Heart left ventricle (tissue), 16 donors: ENCODE results near the gene DOK3. TPM values are rescaled to one million over a fixed set of nuclear protein-coding genes. Genes with fewer than 3 reads are reported as not detected.
A peak's percentile ranks its signal among the peaks of the same experiment; 100 is the strongest.
"Not testable (repeated sequence)": the region's sequence is repeated elsewhere in the genome, so short reads cannot be mapped to it uniquely, and the experiment has no call there.

ENCODE experiments used
- ATAC-seq, 4 donors: fragments of 200-7000 bp; cut with Tn5 transposase; one replicate each; pipeline ENCODE4 v1.9.1; 2020 to 2022; ENCODE audit warnings: moderate library complexity in 4 of 4, mild to moderate bottlenecking in 3 of 4, moderate number of reproducible peaks in 1 of 4
- DNase-seq, 5 donors: peaks; one replicate each; pipeline ENCODE4 v3.0.0-alpha.2; 2020
- H3K27ac ChIP-seq, 12 donors: fragments of 200-600 bp; sonication (generic) in 4 of 12; one replicate each; pipeline versions ENCODE4 v1.5.0 to v1.8.0; 2016 to 2022; ENCODE audit warnings: mild to moderate bottlenecking in 2 of 12
- H3K27me3 ChIP-seq, 9 donors: fragments of 200-600 bp; sonication (generic) in 2 of 9; one replicate each; pipeline versions ENCODE4 v1.5.1 to v1.8.0; 2016 to 2022; ENCODE audit warnings: mild to moderate bottlenecking in 3 of 9
- H3K36me3 ChIP-seq, 9 donors: fragments of 200-600 bp; sonication (generic) in 2 of 9; one replicate each; pipeline versions ENCODE4 v1.5.0 to v1.8.0; 2018 to 2022; ENCODE audit warnings: mild to moderate bottlenecking in 2 of 9
- H3K4me1 ChIP-seq, 12 donors: fragments of 200-600 bp; sonication (generic) in 4 of 12; one replicate each; pipeline versions ENCODE4 v1.5.0 to v1.8.0; 2016 to 2022; ENCODE audit warnings: mild to moderate bottlenecking in 3 of 12
- H3K4me3 ChIP-seq, 12 donors: fragments of 200-600 bp; sonication (generic) in 4 of 12; one replicate each; pipeline versions ENCODE4 v1.5.0 to v1.8.0; 2017 to 2022; ENCODE audit warnings: mild to moderate bottlenecking in 9 of 12, moderate library complexity in 4 of 12
- H3K9me3 ChIP-seq, 12 donors: fragments of 200-600 bp; sonication (generic) in 4 of 12; one replicate each; pipeline versions ENCODE4 v1.5.0 to v1.8.0; 2016 to 2022; ENCODE audit warnings: mild to moderate bottlenecking in 1 of 12
- POLR2A ChIP-seq, 2 donors: fragments of 450-650 bp; IDR thresholded peaks; one replicate each; pipeline ENCODE4 v1.6.1; 2017; ENCODE audit warnings: antibody characterized with exemption in 2 of 2, mild to moderate bottlenecking in 2 of 2, moderate library complexity in 2 of 2
- WGBS, 4 donors: extraction: QIAGEN DNeasy Blood & Tissue Kit in 2 of 4; methylation state at CpG; one replicate each; pipeline versions ENCODE4 v1.1.5 to v1.1.7; 2013 to 2018; 5-methylcytosine and 5-hydroxymethylcytosine counted together
- intact Hi-C, 10 donors: fragments of 100-400 bp; cut with DNase I; formaldehyde crosslinking; loops; one replicate each; pipeline versions ENCODE4 v1.11.1 to v1.14.2; 2022
- polyA plus RNA-seq, 2 donors: library from polyadenylated mRNA; stranded (reverse); fragments of 200-250 nt; gene quantifications; one replicate each; pipeline ENCODE4 v1.2.3, GENCODE V29; 2013
- total RNA-seq, 9 donors: library from RNA; depleted of rRNA in 2 of 9; stranded (reverse); fragments of >200 nt in 2 of 9; fragmentation: NEBNext Ultra II Directional in 3 of 9; extraction: Animal tissue kit (Norgen Biotek cat#: 25700) in 3 of 9; gene quantifications; one replicate each; pipeline versions ENCODE4 v1.1.0 to v1.2.4, GENCODE V29; 2016 to 2023
- TF ChIP-seq, protein P1 (sequence below), 12 donors: fragments of 200-600 bp; sonication (generic) in 4 of 12; IDR thresholded peaks; one replicate each; pipeline versions ENCODE4 v1.5.0 to v1.8.0; 2018 to 2022; ENCODE audit warnings: antibody characterized with exemption in 12 of 12, mild to moderate bottlenecking in 5 of 12
- donor health status: ischemic (EF 13 %, LVEDD 7.1; RV severe dilation, severe dysfunction).
- donor health status: healthy with polysubstance abuse.
- donor health status: DM: no; HTN: yes; CAD: no.
- donor health status: DM: no; HTN: no; CAD: no.
- donor health status: ischemic (EF 25% LVEDD 6.9; RV normal size, moderate dysfunction).
- donor health status: ischemic (EF 25% LVEDD 5.7; RV mildly dilated, moderate dysfunction).
- donor health status: healthy.
- donor health status: DM: yes; HTN: yes; CAD: no.
- donor health status: ischemic (EF 35%, LVEDD 5.7; RV mildly dilated, moderate dysfunction).
- donor health status: nonischemic (EF 11% LVEDD 7.7; RV severe dilation, severe dysfunction).
- donor health status: DM: yes; HTN: yes; CAD: no.
- donor health status: PGD.
- donor health status: ischemic (EF 29% LVEDD 5.4; RV normal size, mild dysfunction).
- donor health status: nonischemic (EF 23%, LVEDD 6.1; RV moderate dilation, normal function).

DOK3 gene
- total and polyA plus RNA-seq, 11 donors: 0.77 to 23.8 (median 2.7) TPM

DNA sequence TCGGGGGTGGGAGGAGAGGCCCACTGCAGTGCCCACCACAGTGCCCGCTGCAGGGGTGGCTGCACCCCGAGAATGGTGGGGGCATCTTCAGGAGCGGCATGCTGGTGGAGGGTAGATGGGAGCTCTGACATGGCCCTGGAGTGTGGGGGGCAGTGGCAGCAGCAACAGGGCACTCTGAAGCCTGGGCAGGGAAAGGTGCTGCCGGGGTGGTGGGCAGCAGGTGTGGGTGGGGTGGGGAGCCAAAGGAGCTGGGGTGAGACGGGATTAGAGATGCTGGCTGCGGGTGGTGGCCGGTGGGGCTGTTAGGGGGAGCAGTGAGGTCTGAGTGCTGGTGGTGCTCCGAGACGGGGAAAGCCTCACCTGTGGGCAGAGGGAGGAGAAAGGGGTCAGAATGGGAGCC is 26.8 kb upstream of the DOK3 start:
- Histone ChIP-seq H3K4me1 (peaks cover 12 to 57% (median 36%) of the 10 kb centered on the region in 12 donors), H3K27me3 (no peaks in the 10 kb centered on the region), H3K9me3 (no peaks in the 10 kb centered on the region), H3K27ac (peak overlapping the region in 6 of 12 donors; percentile 42 to 82 (median 73)), H3K4me3 (no peak overlapping the region), H3K36me3 (peaks cover 0 to 72% (median 60%) of the 10 kb centered on the region in 9 donors)
- ATAC-seq (no peak), DNase-seq (no peak)
- TF ChIP-seq, protein P1, sequence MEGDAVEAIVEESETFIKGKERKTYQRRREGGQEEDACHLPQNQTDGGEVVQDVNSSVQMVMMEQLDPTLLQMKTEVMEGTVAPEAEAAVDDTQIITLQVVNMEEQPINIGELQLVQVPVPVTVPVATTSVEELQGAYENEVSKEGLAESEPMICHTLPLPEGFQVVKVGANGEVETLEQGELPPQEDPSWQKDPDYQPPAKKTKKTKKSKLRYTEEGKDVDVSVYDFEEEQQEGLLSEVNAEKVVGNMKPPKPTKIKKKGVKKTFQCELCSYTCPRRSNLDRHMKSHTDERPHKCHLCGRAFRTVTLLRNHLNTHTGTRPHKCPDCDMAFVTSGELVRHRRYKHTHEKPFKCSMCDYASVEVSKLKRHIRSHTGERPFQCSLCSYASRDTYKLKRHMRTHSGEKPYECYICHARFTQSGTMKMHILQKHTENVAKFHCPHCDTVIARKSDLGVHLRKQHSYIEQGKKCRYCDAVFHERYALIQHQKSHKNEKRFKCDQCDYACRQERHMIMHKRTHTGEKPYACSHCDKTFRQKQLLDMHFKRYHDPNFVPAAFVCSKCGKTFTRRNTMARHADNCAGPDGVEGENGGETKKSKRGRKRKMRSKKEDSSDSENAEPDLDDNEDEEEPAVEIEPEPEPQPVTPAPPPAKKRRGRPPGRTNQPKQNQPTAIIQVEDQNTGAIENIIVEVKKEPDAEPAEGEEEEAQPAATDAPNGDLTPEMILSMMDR (IDR thresholded peaks at IDR 0.05): no peak
- no peak for TF ChIP-seq POLR2A (IDR thresholded peaks at IDR 0.05)
- intact Hi-C loops: loop anchor here in 1 of 10 donors (10.0 kb wide), 1 partner anchor 58 kb away; the partner anchor contains the start of gene TMED9
- WGBS, 4 donors: 93 to 96% (median 93%) methylated on average over 10 of the region's 10 CpGs

DNA sequence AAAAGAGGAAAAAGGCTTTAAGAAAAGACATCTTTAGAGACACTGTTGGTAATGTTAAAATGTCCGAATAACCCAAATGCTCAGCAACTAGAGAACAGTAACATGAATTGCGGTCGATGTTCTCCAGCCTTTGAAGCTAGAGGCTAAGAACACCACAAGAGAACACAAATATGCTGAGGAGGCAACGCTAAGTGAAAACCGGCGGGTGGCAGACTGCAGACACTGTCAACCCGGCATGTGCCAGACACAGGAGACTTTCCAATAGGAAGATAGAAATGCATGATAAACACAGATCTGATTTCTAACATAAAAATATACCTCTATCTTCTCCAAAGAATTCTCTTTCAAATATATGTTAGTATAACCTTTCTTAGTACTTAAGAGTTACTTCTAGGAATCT is 25.5 kb upstream of the DOK3 start:
- DNase-seq: no peak
- Histone ChIP-seq H3K4me3 (no peak overlapping the region), H3K4me1 (peaks cover 12 to 56% (median 36%) of the 10 kb centered on the region in 12 donors), H3K27me3 (no peaks in the 10 kb centered on the region), H3K36me3 (peaks cover 0 to 85% (median 73%) of the 10 kb centered on the region in 9 donors), H3K9me3 (no peaks in the 10 kb centered on the region), H3K27ac (no peak overlapping the region)
- WGBS, 4 donors: 74 to 88% (median 85%) methylated on average over 7 of the region's 7 CpGs
- intact Hi-C loops: loop anchor here in 1 of 10 donors (10.0 kb wide), 1 partner anchor 60 kb away; the partner anchor contains the start of gene TMED9
- TF ChIP-seq, protein P1 (IDR thresholded peaks at IDR 0.05): no peak
- TF ChIP-seq POLR2A (IDR thresholded peaks at IDR 0.05): no peak
- no peak for ATAC-seq

DNA sequence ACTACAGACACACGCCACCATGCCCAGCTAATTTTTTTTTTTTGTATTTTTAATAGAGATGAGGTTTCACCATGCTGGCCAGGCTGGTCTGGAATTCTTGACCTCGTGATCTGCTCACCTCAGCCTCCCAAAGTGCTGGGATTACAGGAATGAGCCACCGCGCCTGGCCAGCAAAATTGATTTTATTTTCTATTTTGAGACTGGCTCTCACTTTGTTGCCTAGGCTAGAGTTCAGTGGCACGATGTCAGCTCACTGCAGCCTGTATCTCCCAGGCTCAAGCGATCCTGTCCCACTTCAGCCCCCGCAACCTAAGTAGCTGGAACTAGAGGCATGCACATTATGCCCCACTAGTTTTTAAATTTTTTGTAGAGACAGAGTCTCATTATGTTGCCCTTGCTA is 24.8 kb upstream of the DOK3 start:
- not testable (repeated sequence) for H3K9me3 ChIP-seq, H3K4me3 ChIP-seq, H3K27me3 ChIP-seq, H3K27ac ChIP-seq, ATAC-seq
- intact Hi-C loops: loop anchor here in 1 of 10 donors (10.0 kb wide), 1 partner anchor 60 kb away; the partner anchor contains the start of gene TMED9
- H3K36me3 ChIP-seq: peaks cover 0 to 92% (median 80%) of the 10 kb centered on the region in 9 donors
- peak in 1 of 5 donors; percentile 1 for DNase-seq
- H3K4me1 ChIP-seq: peaks cover 12 to 49% (median 31%) of the 10 kb centered on the region in 12 donors
- WGBS, 4 donors: 73 to 90% (median 86%) methylated on average over 7 of the region's 7 CpGs

DNA sequence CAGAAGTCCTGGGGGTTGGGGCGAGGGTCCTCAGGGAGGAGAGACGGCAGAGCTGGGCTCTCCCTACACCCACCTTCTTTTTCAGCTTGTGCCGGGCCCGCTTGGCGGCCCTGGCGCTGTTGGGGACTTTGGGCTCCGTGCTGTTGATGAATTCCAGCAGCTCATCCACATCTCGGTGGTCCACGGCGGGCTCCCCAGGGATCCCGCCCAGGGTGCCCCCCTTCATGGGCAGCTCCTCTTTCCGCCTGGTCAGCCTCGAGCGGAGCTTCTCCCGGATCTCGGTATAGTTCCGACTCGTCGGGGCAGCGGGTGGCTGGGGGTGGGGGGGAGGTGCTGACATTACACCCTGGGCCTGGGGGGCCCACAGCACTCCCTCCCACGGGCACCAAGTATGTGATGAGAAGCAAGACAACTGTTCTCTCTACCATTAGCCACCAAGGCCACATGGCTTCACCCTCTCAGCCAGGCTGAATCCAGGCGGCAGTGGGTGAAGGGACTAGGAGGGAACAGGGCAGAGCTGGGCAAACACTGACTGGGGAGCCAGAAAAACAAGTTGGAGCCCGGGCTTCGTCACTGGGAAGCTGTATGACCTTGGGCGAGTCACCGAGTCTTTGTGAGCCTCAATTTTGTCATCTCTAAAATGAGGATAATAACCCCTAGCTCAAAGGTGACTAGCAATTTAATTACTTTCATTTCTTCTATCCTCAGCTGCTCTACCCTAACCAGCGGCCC is 21.7 kb upstream of the DOK3 start:
- Histone ChIP-seq H3K27me3 (no peaks in the 10 kb centered on the region), H3K27ac (no peak overlapping the region), H3K36me3 (peaks cover 0 to 99% (median 88%) of the 10 kb centered on the region in 9 donors), H3K4me3 (no peak overlapping the region), H3K4me1 (peaks cover 0 to 19% (median under 1%) of the 10 kb centered on the region in 12 donors), H3K9me3 (no peaks in the 10 kb centered on the region)
- no peak for ATAC-seq
- intact Hi-C loops: loop anchor here in 1 of 10 donors (10.0 kb wide), 1 partner anchor 63 kb away; the partner anchor contains the start of gene TMED9
- 89 to 93% (median 90%) methylated on average over 18 to 27 of the region's 27 CpGs for WGBS, 4 donors
- peak in 2 of 5 donors; percentile 18 to 21 for DNase-seq
- TF ChIP-seq, protein P1 (IDR thresholded peaks at IDR 0.05): no peak
- TF ChIP-seq POLR2A (IDR thresholded peaks at IDR 0.05): no peak
